Gastroesophageal sphincter (tissue), 4 donors: Measurements from ENCODE around the gene RAB6B. TPM values are rescaled to one million over a fixed set of nuclear protein-coding genes. Genes with fewer than 3 reads are reported as not detected.

Experiments
- ATAC-seq: fragments of 150-250 bp; one replicate; pipeline ENCODE4 v1.9.1; 2016; ENCODE audit warnings: mild to moderate bottlenecking, moderate library complexity
- H3K27ac ChIP-seq, 4 donors: fragments of 200-600 bp; sonication (generic) in 3 of 4; 1 replicate in 3 of 4; 2 replicates in 1 of 4; pipeline ENCODE4 v1.5.1; 2016 to 2019
- H3K27me3 ChIP-seq: fragments of 200-600 bp; sonication (generic); one replicate; pipeline ENCODE4 v1.5.1; 2019
- H3K36me3 ChIP-seq, 2 donors: fragments of 200-600 bp; sonication (generic); one replicate each; pipeline ENCODE4 v1.5.1; 2019; ENCODE audit warnings: control low read depth in 1 of 2
- H3K4me1 ChIP-seq, 3 donors: fragments of 200-600 bp; sonication (generic); 1 replicate in 2 of 3; 2 replicates in 1 of 3; pipeline ENCODE4 v1.5.1; 2016 to 2019; ENCODE audit warnings: control low read depth in 2 of 3
- H3K4me3 ChIP-seq, 2 donors: fragments of 200-600 bp; sonication (generic); one replicate each; pipeline ENCODE4 v1.5.1; 2019; ENCODE audit warnings: mild to moderate bottlenecking in 1 of 2, moderate library complexity in 1 of 2
- H3K9me3 ChIP-seq, 3 donors: fragments of 200-600 bp; sonication (generic); one replicate each; pipeline ENCODE4 v1.5.1; 2017 to 2019; ENCODE audit warnings: control low read depth in 2 of 3
- EP300 ChIP-seq: sonication (generic); formaldehyde crosslinking; IDR thresholded peaks from one replicate; pipeline ENCODE4 v1.6.1; 2017; ENCODE audit warnings: antibody characterized with exemption, mild to moderate bottlenecking
- POLR2A ChIP-seq, 2 donors: fragments of 450-650 bp; IDR thresholded peaks; one replicate each; pipeline ENCODE4 v1.6.1; 2017; ENCODE audit warnings: antibody characterized with exemption in 2 of 2, mild to moderate bottlenecking in 2 of 2, moderate library complexity in 1 of 2
- POLR2AphosphoS5 ChIP-seq: sonication (generic); formaldehyde crosslinking; IDR thresholded peaks from one replicate; pipeline ENCODE4 v1.6.1; 2017; ENCODE audit warnings: antibody characterized with exemption
- WGBS, 2 donors: methylation state at CpG; one replicate each; pipeline ENCODE4 v1.1.5; 2018; ENCODE audit warnings: low coverage in 1 of 2; 5-methylcytosine and 5-hydroxymethylcytosine counted together
- total RNA-seq, 4 donors: library from RNA; depleted of rRNA; stranded (reverse); fragments of >200 nt; gene quantifications; one replicate each; pipeline ENCODE4 v1.1.0, GENCODE V29; 2016
- TF ChIP-seq, protein P1 (sequence below), 4 experiments: fragments of 200-600 bp in 2 of 4; fragments of 450-650 bp in 2 of 4; sonication (generic) in 1 of 4; IDR thresholded peaks; one replicate each; pipeline ENCODE4 v1.5.1; 2017 to 2019; ENCODE audit warnings: antibody characterized with exemption in 4 of 4, mild to moderate bottlenecking in 2 of 4, moderate library complexity in 2 of 4

RAB6B gene
- total RNA-seq, 4 donors from 2014 or later: 5.0 to 16.1 (median 8.7) TPM

GRCh38 chr3:133890972-133891644, 4.6 kb downstream of the RAB6B start:
- no peak for ATAC-seq
- Histone ChIP-seq H3K9me3 (no peaks in the 10 kb centered on the region), H3K36me3 (no peaks in the 10 kb centered on the region), H3K4me3 (no peak overlapping the region), H3K27me3 (peaks cover 4% of the 10 kb centered on the region), H3K27ac (no peak overlapping the region), H3K4me1 (peaks cover 0 to 22% (median 7%) of the 10 kb centered on the region in 3 donors)
- no peak for TF ChIP-seq POLR2AphosphoS5
- TF ChIP-seq, protein P1, sequence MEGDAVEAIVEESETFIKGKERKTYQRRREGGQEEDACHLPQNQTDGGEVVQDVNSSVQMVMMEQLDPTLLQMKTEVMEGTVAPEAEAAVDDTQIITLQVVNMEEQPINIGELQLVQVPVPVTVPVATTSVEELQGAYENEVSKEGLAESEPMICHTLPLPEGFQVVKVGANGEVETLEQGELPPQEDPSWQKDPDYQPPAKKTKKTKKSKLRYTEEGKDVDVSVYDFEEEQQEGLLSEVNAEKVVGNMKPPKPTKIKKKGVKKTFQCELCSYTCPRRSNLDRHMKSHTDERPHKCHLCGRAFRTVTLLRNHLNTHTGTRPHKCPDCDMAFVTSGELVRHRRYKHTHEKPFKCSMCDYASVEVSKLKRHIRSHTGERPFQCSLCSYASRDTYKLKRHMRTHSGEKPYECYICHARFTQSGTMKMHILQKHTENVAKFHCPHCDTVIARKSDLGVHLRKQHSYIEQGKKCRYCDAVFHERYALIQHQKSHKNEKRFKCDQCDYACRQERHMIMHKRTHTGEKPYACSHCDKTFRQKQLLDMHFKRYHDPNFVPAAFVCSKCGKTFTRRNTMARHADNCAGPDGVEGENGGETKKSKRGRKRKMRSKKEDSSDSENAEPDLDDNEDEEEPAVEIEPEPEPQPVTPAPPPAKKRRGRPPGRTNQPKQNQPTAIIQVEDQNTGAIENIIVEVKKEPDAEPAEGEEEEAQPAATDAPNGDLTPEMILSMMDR (IDR thresholded peaks at IDR 0.05): no peak
- no peak for TF ChIP-seq POLR2A (IDR thresholded peaks at IDR 0.05)
- TF ChIP-seq EP300: no peak
- WGBS, 2 donors: 96% methylated on average over 3 of the region's 5 CpGs; no CpG with 5 or more reads in 1 of the 2 donors

DNA sequence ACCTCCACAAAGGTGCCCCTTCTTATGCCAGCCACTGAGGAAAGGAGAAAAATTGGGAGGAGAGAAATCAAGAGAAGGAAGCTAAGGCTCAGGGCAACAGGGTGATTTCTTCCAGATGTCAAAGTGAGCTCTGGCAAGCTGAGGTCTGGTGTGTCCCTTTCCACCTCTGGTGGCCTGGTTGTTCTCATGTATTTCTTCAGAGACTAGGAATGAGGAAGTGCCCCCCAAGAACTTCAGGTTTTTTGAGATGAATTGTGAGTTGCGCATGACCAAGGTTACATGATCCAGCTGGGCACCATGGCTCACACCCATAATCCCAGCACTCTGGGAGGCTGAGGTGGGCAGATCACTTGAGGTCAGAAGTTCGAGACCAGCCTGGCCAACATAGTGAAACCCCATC, 5.6 kb downstream of the RAB6B start:
- H3K27ac ChIP-seq: no peak overlapping the region
- no peak overlapping the region for H3K4me3 ChIP-seq
- peaks cover 4% of the 10 kb centered on the region for H3K27me3 ChIP-seq
- ATAC-seq: no peak
- H3K9me3 ChIP-seq: no peaks in the 10 kb centered on the region
- WGBS, 2 donors: 92 to 93% methylated on average over 2 of the region's 2 CpGs
- H3K36me3 ChIP-seq: no peaks in the 10 kb centered on the region
- TF ChIP-seq, protein P1 (IDR thresholded peaks at IDR 0.05): no peak
- no peak for TF ChIP-seq POLR2A (IDR thresholded peaks at IDR 0.05)
- no peak for TF ChIP-seq POLR2AphosphoS5
- TF ChIP-seq EP300: no peak
- peaks cover 0 to 14% (median 5%) of the 10 kb centered on the region in 3 donors for H3K4me1 ChIP-seq

GRCh38 chr3:133888726-133889340, 6.8 kb downstream of the RAB6B start:
- TF ChIP-seq POLR2AphosphoS5: no peak
- TF ChIP-seq, protein P1 (IDR thresholded peaks at IDR 0.05): no peak
- TF ChIP-seq EP300: no peak
- TF ChIP-seq POLR2A (IDR thresholded peaks at IDR 0.05): no peak
- WGBS, 2 donors: 92 to 100% methylated on average over 2 to 7 of the region's 9 CpGs

DNA sequence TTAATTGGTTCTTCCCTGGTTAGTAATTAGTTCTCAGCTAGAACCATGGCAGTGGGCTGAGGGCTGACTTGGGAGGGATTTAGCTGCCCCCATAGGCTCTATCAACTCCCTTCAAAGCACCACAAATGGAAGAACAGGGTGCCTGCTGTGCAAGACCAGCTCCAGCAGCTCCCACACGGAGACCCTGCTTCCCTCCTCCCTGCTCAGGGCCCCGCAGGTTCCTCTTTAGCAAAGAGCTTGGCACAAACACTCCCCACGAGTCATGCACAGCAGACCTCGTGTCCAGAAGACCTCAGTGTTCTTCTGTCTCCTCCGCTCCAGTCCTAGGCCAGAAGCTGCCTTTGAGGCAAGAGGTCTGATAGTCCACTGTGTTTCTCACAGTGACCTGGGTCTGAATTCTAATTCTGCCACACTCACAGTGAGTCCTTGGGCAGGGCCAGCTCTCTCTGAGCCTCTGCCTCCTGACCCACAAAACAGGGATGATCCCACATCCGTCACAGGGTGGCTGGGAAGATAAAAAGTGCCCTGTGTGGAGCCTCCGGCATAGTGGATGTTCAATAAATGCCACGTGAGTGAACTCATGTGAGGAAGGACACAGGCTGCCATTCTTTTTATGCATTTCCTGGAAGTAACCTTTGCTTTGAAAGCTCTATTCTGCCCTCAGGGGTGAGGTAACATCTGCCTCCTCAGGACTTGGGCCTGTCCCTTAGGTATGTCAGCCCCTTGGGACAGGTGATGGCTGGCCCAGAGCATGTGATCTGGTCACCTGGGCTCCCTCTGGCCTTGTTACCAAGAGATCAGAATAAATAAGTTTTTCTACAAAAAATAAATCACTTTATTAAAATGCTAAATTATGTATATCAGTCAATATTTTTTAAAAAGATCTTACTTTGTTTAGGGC, 7.6 kb downstream of the RAB6B start:
- ATAC-seq: no peak
- Histone ChIP-seq H3K4me3 (no peak overlapping the region), H3K9me3 (no peaks in the 10 kb centered on the region), H3K27me3 (no peaks in the 10 kb centered on the region), H3K4me1 (peaks cover 0 to 9% (median 0%) of the 10 kb centered on the region in 3 donors), H3K27ac (no peak overlapping the region), H3K36me3 (no peaks in the 10 kb centered on the region)
- TF ChIP-seq POLR2A (IDR thresholded peaks at IDR 0.05) (no peak), EP300 (no peak), POLR2AphosphoS5 (no peak)
- TF ChIP-seq, protein P1 (IDR thresholded peaks at IDR 0.05): no peak
- WGBS, 2 donors: 65% methylated on average over 2 of the region's 8 CpGs; no CpG with 5 or more reads in 1 of the 2 donors

More at GRCh38 chr3:133888726-133889340, 6.8 kb downstream of the RAB6B start:
- Histone ChIP-seq H3K4me3 (no peak overlapping the region), H3K4me1 (peaks cover 0 to 5% (median 0%) of the 10 kb centered on the region in 3 donors), H3K27me3 (no peaks in the 10 kb centered on the region), H3K36me3 (no peaks in the 10 kb centered on the region), H3K9me3 (no peaks in the 10 kb centered on the region), H3K27ac (no peak overlapping the region)
- no peak for ATAC-seq
